ENCODE results near the gene MT4. TPM values are rescaled to one million over a fixed set of nuclear protein-coding genes. Genes with fewer than 3 reads are reported as not detected.
A peak's percentile ranks its signal among the peaks of the same experiment; 100 is the strongest.

The MT4 gene
- total and polyA plus RNA-seq, 2 of the 4 experiments (the other 2 are of a cell fraction): not detected

DNA sequence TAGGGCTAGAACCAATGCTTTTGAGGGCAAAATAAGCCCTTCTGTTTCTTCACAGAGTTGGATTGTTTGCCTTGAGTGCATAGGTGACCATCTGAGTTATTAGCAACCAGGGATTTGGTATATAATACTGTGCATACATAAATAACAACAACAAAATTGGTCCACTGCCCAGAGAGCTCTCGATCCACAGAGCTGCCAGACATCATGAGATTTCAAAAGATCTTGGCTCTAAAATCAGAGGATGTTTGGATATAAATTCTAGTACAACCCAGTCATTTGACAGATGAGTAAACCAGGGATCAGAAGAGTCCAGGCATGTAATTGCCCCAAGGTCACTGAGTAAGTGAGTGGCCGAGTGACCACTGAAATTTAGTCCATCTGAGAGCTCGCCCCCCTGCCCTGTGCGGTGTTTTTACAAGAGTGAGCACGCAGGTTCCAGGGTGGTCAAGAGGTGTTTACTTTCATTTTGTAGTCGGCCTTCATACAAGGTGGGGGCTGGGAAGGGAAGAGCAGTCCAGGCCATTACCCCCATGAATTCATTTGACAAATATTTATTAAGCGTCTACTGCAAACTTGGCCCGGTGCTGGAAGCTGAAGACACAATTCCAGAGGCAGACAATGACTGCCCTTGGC, 41.7 kb downstream of the MT4 start:
- dilution Hi-C loops (cut with HindIII; ENCODE audit: low sequenced_read_pairs, unreplicated experiment): no loop called here

More for the DNA sequence above, 41.7 kb downstream of the MT4 start:
- Histone ChIP-seq H3K23ac (ENCODE audit: low read depth, low read length) (peak overlapping the region; percentile 78; the same call in 1 of the 2 replicates), H3K4me1 (ENCODE audit: control insufficient read depth, insufficient read depth, low read length) (peaks cover 28% of the 10 kb centered on the region), H3K4me2 (ENCODE audit: low read depth, low read length) (peak overlapping the region; percentile 64), H3K4ac (ENCODE audit: low read depth, low read length) (peak overlapping the region; percentile 99), H2BK20ac (ENCODE audit: low read depth, low read length) (peak overlapping the region; percentile 96), H4K20me1 (ENCODE audit: insufficient read depth, low read length) (peaks cover 11% of the 10 kb centered on the region), H2BK15ac (ENCODE audit: low read depth, low read length) (peak overlapping the region; percentile 97; the same call in 2 of the 3 replicates), H2AK5ac (ENCODE audit: low read depth, low read length) (peak overlapping the region; percentile 97), H2BK5ac (ENCODE audit: low read depth, low read length, poor library complexity, severe bottlenecking) (peak overlapping the region; percentile 95), H3K56ac (ENCODE audit: extremely low read depth, insufficient read depth, low read length) (peak overlapping the region; percentile 92), H4K91ac (ENCODE audit: insufficient read depth, low read depth, low read length) (peak overlapping the region; percentile 98), H3K79me1 (ENCODE audit: low read depth in 1 of 2, low read length in 2 of 2) (peaks cover 0 to 30% of the 10 kb centered on the region in 2 experiments; a peak in 2 of 4 replicates), H3K9me3 (ENCODE audit: control insufficient read depth, insufficient read depth, low read length) (no peaks in the 10 kb centered on the region), H2AK9ac (replicated peaks; ENCODE audit: low read depth, low read length, poor library complexity) (peak overlapping the region; percentile 95), H3K27ac (ENCODE audit: insufficient read depth, low read length) (peak overlapping the region; percentile 99), H3K18ac (ENCODE audit: low read depth, low read length) (peak overlapping the region; percentile 54), H3K36me3 (ENCODE audit: control insufficient read depth, insufficient read depth, low read length) (no peaks in the 10 kb centered on the region), H3K9ac (ENCODE audit: low read depth, low read length) (peak overlapping the region; percentile 83; the same call in 1 of the 2 replicates), H3K4me3 (ENCODE audit: insufficient read depth, low read depth, low read length) (peak overlapping the region; percentile 4; the same call in 1 of the 2 replicates), H4K8ac (ENCODE audit: low read depth in 2 of 2, low read length in 2 of 2) (peak overlapping the region; percentile 96 to 98), H4K5ac (ENCODE audit: low read depth, low read length) (peak overlapping the region; percentile 97), H3K27me3 (ENCODE audit: control insufficient read depth, insufficient read depth, low read length) (no peaks in the 10 kb centered on the region), H3K9me1 (ENCODE audit: insufficient read depth, low read length) (peaks cover 20% of the 10 kb centered on the region), H3K14ac (replicated peaks; ENCODE audit: low read depth, low read length) (peak overlapping the region; percentile 68), H2AFZ (replicated peaks; ENCODE audit: low read length, poor library complexity) (peak overlapping the region; percentile 87), H2BK120ac (ENCODE audit: low read depth, low read length) (peak overlapping the region; percentile 97)
- POLR2A ChIA-PET (ENCODE audit: unreplicated experiment): interaction anchor here (1.0 to 2.5 kb wide), 2 partner anchors 15 to 19 kb away, joined by 3 to 37 read pairs; partner anchors contain the start of gene MT1E
- BruUV-seq (replicated peaks): no TSS peak
- in situ Hi-C loops (cut with MboI; ENCODE audit: low sequenced_read_pairs) (no loop called here), intact Hi-C loops (cut with micrococcal nuclease) (loop anchor here (5.0 to 10.0 kb wide), 3 partner anchors 76 to 252 kb away; partner anchors contain the start of gene MT1X)
- CTCF ChIA-PET: interaction anchor here (0.8 to 2.1 kb wide), 2 partner anchors 95 to 102 kb away, joined by 3 to 9 read pairs; no protein-coding TSS in a partner anchor
- DNase-seq (peak; percentile 91), ATAC-seq (ENCODE audit: low read depth) (peak; percentile 20)
- no CpG with 5 or more reads among the region's 8 CpGs for WGBS, 2 experiments (ENCODE audit: extremely low coverage in 2 of 2, insufficient read length in 1 of 2)
- TF ChIP-seq, protein P1, sequence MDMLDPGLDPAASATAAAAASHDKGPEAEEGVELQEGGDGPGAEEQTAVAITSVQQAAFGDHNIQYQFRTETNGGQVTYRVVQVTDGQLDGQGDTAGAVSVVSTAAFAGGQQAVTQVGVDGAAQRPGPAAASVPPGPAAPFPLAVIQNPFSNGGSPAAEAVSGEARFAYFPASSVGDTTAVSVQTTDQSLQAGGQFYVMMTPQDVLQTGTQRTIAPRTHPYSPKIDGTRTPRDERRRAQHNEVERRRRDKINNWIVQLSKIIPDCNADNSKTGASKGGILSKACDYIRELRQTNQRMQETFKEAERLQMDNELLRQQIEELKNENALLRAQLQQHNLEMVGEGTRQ (IDR thresholded peaks at IDR 0.05; ENCODE audit: low read depth, low read length): no peak
- peak; percentile 21; the same call in 1 of the 2 replicates for TF ChIP-seq NFE2L2 (IDR thresholded peaks at IDR 0.05; ENCODE audit: low read depth, low read length)
- 0 out of 2 replicates have a peak, but pooled peaks have one; percentile 3 for TF ChIP-seq MXI1 (IDR thresholded peaks at IDR 0.05; ENCODE audit: borderline replicate concordance, low read depth, low read length)
- TF ChIP-seq SMC3 (IDR thresholded peaks at IDR 0.05; ENCODE audit: low read depth, low read length): 0 out of 2 replicates have a peak, but pooled peaks have one; percentile 1
- TF ChIP-seq RFX5 (IDR thresholded peaks at IDR 0.05; ENCODE audit: low read depth, low read length): no peak
- TF ChIP-seq CEBPB (IDR thresholded peaks at IDR 0.05; ENCODE audit: low read depth, low read length): peak; percentile 34; the same call in 1 of the 2 replicates
- peak; percentile 48 for TF ChIP-seq BHLHE40 (IDR thresholded peaks at IDR 0.05; ENCODE audit: low read depth, low read length)
- TF ChIP-seq FOS (IDR thresholded peaks at IDR 0.05; ENCODE audit: low read depth, low read length): peak; percentile 81

Data from IMR-90 (cell line).